Measurements from ENCODE around the gene MAST3.

DNA sequence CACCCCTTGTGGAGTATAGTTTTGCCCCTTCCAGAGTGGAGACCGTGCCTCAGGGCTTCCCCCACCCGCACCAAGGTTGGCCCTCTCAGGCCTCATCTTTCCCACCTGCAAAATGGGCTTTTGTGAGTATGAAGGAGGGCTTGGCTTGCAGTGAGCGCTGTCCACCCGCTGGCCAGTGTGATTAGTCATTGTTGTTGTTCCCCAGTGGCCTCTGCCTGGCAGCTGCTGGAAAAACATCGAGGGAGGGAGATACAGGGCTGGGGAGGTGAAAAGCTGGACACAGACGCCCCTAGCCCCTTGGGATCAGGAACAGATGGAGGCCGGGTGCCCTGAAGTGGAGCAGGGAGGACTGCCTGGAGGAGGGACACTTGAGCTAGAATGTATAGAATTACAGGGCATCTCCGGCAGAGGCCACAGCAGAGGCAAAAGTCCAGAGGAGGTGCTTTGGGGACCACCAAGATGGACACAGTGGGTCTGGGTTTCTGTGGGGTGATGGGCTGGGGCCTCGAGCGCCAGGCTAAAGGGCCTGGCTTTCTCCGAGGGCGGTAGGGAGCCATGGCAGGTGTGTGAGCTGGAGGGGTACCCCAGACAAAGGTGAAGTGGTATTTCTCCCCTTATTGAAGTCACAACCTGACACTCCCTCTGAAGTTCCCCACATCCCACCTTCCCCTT is 6.9 kb upstream of the MAST3 start:
- TF ChIP-seq, protein P1, sequence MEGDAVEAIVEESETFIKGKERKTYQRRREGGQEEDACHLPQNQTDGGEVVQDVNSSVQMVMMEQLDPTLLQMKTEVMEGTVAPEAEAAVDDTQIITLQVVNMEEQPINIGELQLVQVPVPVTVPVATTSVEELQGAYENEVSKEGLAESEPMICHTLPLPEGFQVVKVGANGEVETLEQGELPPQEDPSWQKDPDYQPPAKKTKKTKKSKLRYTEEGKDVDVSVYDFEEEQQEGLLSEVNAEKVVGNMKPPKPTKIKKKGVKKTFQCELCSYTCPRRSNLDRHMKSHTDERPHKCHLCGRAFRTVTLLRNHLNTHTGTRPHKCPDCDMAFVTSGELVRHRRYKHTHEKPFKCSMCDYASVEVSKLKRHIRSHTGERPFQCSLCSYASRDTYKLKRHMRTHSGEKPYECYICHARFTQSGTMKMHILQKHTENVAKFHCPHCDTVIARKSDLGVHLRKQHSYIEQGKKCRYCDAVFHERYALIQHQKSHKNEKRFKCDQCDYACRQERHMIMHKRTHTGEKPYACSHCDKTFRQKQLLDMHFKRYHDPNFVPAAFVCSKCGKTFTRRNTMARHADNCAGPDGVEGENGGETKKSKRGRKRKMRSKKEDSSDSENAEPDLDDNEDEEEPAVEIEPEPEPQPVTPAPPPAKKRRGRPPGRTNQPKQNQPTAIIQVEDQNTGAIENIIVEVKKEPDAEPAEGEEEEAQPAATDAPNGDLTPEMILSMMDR (IDR thresholded peaks at IDR 0.05; ENCODE audit: low read depth, low read length): no peak
- TF ChIP-seq POLR2A (IDR thresholded peaks at IDR 0.05; ENCODE audit: extremely low read depth, insufficient read length): no peak
- TF ChIP-seq, protein P2, sequence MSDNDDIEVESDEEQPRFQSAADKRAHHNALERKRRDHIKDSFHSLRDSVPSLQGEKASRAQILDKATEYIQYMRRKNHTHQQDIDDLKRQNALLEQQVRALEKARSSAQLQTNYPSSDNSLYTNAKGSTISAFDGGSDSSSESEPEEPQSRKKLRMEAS (IDR thresholded peaks at IDR 0.05; ENCODE audit: low read depth, low read length): no peak
- TF ChIP-seq MYC (IDR thresholded peaks at IDR 0.05; ENCODE audit: low read depth, low read length): no peak

Measured in NB4 (cell line).